Thoracic aorta (tissue), 2 donors: Measurements from ENCODE around the gene C1QL3. TPM values are rescaled to one million over a fixed set of nuclear protein-coding genes. Genes with fewer than 3 reads are reported as not detected.

Experiments
- ATAC-seq: fragments of 150-250 bp; one replicate; pipeline ENCODE4 v1.8.0; 2017; ENCODE audit warnings: low read depth; ENCODE audit not compliant: insufficient number of reproducible peaks, low FRiP score
- DNase-seq: peaks from one replicate; pipeline ENCODE4 v3.0.0-alpha.2; 2020; ENCODE audit warnings: low spot score
- H3K27ac ChIP-seq, 2 donors: fragments of 200-600 bp; sonication (generic); 1 replicate in 1 of 2; 2 replicates in 1 of 2; pipeline ENCODE4 v1.5.1; 2016; ENCODE audit warnings: mild to moderate bottlenecking in 2 of 2, moderate library complexity in 2 of 2
- H3K27me3 ChIP-seq: fragments of 200-600 bp; sonication (generic); replicated peaks from 2 replicates; pipeline ENCODE4 v1.6.0; 2016; ENCODE audit warnings: mild to moderate bottlenecking; ENCODE audit not compliant: insufficient read depth
- H3K36me3 ChIP-seq: fragments of 200-600 bp; sonication (generic); one replicate; pipeline ENCODE4 v1.5.1; 2016
- H3K4me1 ChIP-seq, 2 donors: fragments of 200-600 bp; sonication (generic); 1 replicate in 1 of 2; 2 replicates in 1 of 2; pipeline versions ENCODE4 v1.5.1 to v1.6.0; 2016; ENCODE audit warnings: low read depth in 2 of 2, mild to moderate bottlenecking in 1 of 2; ENCODE audit not compliant: control insufficient read depth in 1 of 2
- H3K4me3 ChIP-seq: fragments of 200-600 bp; sonication (generic); 2 replicates; pipeline ENCODE4 v1.5.1; 2016; ENCODE audit warnings: mild to moderate bottlenecking
- H3K9me3 ChIP-seq: fragments of 200-600 bp; sonication (generic); 2 replicates; pipeline ENCODE4 v1.5.1; 2016
- CTCF ChIP-seq: fragments of 200-600 bp; sonication (generic); IDR thresholded peaks from one replicate; pipeline ENCODE4 v1.5.1; 2019; ENCODE audit warnings: antibody characterized with exemption
- total RNA-seq, 2 donors: library from RNA; depleted of rRNA; stranded (reverse); fragments of >200 nt; gene quantifications; one replicate each; pipeline versions ENCODE4 v1.1.0 to v1.2.3, GENCODE V29; 2016

The C1QL3 gene
- total RNA-seq, 2 donors from 2014 or later, result not detected

- no peak overlapping the region for H3K4me3 ChIP-seq
- H3K9me3 ChIP-seq, result no peaks in the 10 kb centered on the region
- no peak for ATAC-seq
- no peaks in the 10 kb centered on the region for H3K4me1 ChIP-seq
- H3K27me3 ChIP-seq, result no peaks in the 10 kb centered on the region
- DNase-seq, result no peak
- no peak overlapping the region for H3K27ac ChIP-seq
- H3K36me3 ChIP-seq, result no peaks in the 10 kb centered on the region
- no peak for TF ChIP-seq CTCF
Measured at GRCh38 chr10:16536155-16536554, 14.5 kb upstream of the C1QL3 start.

- DNase-seq, result no peak
Measured at GRCh38 chr10:16529853-16530252, 8.2 kb upstream of the C1QL3 start.

GRCh38 chr10:16527452-16527851 is 5.8 kb upstream of the C1QL3 start:
- H3K36me3 ChIP-seq, result no peaks in the 10 kb centered on the region
- H3K27me3 ChIP-seq, result no peaks in the 10 kb centered on the region
- ATAC-seq, result no peak
- no peak overlapping the region for H3K27ac ChIP-seq
- no peak for DNase-seq
- no peak overlapping the region for H3K4me3 ChIP-seq
- TF ChIP-seq CTCF, result no peak
- no peaks in the 10 kb centered on the region for H3K9me3 ChIP-seq
- no peaks in the 10 kb centered on the region for H3K4me1 ChIP-seq

More at GRCh38 chr10:16529853-16530252, 8.2 kb upstream of the C1QL3 start:
- Histone ChIP-seq H3K27me3 (no peaks in the 10 kb centered on the region), H3K27ac (no peak overlapping the region), H3K9me3 (no peaks in the 10 kb centered on the region), H3K36me3 (no peaks in the 10 kb centered on the region), H3K4me1 (no peaks in the 10 kb centered on the region), H3K4me3 (no peak overlapping the region)
- no peak for ATAC-seq
- no peak for TF ChIP-seq CTCF

- no peak for TF ChIP-seq CTCF
- peak overlapping the region; percentile 77 for H3K4me3 ChIP-seq
- no peaks in the 10 kb centered on the region for H3K9me3 ChIP-seq
- no peak overlapping the region for H3K27ac ChIP-seq
- ATAC-seq, result no peak
- no peak for DNase-seq
- H3K36me3 ChIP-seq, result no peaks in the 10 kb centered on the region
- H3K4me1 ChIP-seq, result peaks cover 18 to 27% of the 10 kb centered on the region in 2 donors
- H3K27me3 ChIP-seq, result no peaks in the 10 kb centered on the region
Measured at GRCh38 chr10:16520900-16521299, 779 bp downstream of the C1QL3 start.

GRCh38 chr10:16519908-16520861 is 1.5 kb downstream of the C1QL3 start:
- H3K4me1 ChIP-seq, result peaks cover 18 to 27% of the 10 kb centered on the region in 2 donors
- peak overlapping the region; percentile 77 for H3K4me3 ChIP-seq
- H3K36me3 ChIP-seq, result no peaks in the 10 kb centered on the region
- DNase-seq (no peak), ATAC-seq (no peak)
- H3K27me3 ChIP-seq, result no peaks in the 10 kb centered on the region
- no peak overlapping the region for H3K27ac ChIP-seq
- TF ChIP-seq CTCF, result no peak
- no peaks in the 10 kb centered on the region for H3K9me3 ChIP-seq
